LNCaP clone FGC (cell line): Measurements from ENCODE around the gene ACVR1B.
A peak's percentile ranks its signal among the peaks of the same experiment; 100 is the strongest.

ENCODE experiments used
- DNase-seq: peaks from one replicate; pipeline ENCODE4 v3.0.0-alpha.2; 2011; ENCODE audit warnings: low read depth
- H3K4me3 ChIP-seq: 2 replicates; pipeline ENCODE4 v1.5.1; 2011; ENCODE audit warnings: mild to moderate bottlenecking, low read depth, low read length, control low read depth
- TF ChIP-seq, protein P1 (sequence below): IDR thresholded peaks from 2 replicates; pipeline ENCODE4 v1.5.1; 2012; ENCODE audit warnings: mild to moderate bottlenecking; ENCODE audit not compliant: control insufficient read depth, insufficient read depth; ENCODE audit errors: extremely low read depth

The ACVR1B gene

DNA sequence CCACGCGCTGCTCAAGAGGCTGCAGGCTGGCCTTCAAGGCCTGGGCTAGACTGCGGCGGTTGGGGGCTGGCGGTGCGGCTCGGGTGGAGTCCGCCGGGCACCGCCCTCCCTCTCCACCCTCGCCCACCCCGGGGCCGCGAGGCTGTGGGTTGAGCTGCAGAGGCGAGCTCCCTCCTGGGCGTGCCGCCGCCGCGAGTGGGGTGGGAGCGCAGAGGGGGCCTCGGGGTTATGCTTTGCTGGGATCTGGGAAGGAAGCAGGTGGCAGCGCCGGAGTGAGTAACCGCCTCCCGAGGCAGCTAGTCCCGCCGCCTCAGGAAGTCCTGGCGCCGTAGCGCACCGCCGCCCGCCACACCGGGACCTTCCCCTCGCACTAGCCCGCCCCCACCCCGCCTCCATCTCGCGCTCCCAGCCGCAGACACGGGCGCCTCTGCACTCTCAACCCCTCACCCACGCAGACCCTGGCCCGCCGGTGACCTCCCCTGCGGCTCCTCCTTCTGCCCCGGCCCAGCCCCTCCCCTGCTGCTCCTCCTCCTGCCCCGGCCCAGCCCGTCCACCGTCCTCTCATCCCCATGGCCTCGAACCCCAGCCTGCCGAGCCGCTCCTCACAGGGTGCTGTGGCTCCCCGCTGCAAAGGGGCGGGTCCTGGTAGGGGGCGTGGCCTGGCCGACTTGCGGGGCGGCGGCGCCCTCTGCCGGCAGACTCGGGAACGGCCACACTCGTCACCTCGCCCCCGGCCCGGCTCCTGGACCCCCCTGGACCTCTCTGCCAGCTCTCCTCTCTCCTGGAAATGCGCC is 71.9 kb downstream of the ACVR1B start:
- H3K4me3 ChIP-seq: peak overlapping the region; percentile 51
- TF ChIP-seq, protein P1, sequence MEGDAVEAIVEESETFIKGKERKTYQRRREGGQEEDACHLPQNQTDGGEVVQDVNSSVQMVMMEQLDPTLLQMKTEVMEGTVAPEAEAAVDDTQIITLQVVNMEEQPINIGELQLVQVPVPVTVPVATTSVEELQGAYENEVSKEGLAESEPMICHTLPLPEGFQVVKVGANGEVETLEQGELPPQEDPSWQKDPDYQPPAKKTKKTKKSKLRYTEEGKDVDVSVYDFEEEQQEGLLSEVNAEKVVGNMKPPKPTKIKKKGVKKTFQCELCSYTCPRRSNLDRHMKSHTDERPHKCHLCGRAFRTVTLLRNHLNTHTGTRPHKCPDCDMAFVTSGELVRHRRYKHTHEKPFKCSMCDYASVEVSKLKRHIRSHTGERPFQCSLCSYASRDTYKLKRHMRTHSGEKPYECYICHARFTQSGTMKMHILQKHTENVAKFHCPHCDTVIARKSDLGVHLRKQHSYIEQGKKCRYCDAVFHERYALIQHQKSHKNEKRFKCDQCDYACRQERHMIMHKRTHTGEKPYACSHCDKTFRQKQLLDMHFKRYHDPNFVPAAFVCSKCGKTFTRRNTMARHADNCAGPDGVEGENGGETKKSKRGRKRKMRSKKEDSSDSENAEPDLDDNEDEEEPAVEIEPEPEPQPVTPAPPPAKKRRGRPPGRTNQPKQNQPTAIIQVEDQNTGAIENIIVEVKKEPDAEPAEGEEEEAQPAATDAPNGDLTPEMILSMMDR: peak; percentile 95
- no peak for DNase-seq

DNA sequence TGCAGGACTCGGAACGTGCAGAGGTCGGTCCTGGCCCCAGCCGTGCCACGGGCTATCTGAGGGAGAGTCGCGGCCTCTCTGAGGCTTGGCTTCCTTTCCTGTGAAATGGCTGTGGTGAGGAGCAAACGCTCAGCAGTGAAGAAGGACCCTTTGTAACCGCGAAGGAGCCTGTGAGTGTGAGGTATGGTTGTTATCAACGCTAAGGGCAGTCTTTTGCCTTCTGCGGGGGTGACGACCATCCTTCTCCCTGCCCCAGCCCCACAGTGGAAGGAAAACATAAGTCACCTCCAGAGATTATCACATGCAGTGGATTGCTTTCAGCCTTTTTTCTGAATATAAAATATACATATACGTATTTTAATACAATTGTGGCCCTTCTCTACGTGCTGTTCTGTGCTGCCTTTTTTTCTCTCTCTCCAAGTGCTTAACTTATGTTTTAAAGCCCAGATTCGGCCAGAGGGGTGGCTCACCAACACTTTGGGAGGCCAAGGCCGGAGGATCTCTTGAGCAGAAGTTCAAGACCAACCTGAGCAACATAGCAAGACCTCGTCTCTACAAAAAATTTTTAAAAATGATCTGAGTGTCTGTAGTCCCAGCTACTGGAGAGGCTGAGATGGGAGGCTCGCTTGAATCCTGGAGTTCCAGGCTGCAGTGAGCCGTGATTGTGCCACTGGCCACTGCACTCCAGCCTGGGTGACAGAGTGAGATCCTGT is 72.6 kb downstream of the ACVR1B start:
- H3K4me3 ChIP-seq: peak overlapping the region; percentile 51
- no peak for DNase-seq
- TF ChIP-seq, protein P1: no peak

DNA sequence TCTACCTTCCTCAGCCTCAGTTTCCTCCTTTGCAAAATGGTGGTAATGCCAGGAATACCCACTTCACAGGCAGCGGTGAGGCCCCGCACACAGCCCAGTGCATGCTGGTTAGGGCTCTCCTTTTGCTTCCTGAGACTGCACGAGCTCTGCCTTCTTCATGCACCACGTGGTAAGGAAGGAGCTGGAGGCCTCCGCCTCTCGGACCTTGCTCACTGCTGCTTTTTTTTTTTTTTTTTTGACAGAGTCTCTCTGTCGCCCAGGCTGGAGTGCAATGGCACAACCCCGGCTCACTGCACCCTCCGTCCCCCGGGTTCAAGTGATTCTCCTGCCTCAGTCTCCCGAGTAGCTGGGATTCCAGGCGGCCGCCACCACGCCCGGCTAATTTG is 73.3 kb downstream of the ACVR1B start:
- H3K4me3 ChIP-seq: no peak overlapping the region
- no peak for DNase-seq
- TF ChIP-seq, protein P1: no peak

DNA sequence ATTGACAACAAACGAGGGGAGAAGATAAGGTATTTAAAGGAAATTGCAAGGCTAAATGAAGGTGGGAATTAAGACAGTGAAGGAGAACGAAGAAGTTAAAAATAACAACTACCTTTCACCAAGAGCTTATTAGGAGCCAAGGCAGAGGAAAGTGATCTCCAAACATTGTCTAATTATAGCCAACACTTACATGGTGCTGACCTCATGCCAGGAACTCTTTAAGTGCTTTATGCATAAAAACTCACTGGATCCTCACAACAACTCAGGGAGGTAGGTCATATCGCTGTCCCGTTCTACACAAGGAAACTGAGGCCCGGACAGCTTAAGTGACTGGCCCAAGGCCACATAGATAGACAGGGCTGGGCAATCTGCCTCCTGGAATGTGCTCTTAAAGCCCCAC is 74.8 kb downstream of the ACVR1B start:
- no peak overlapping the region for H3K4me3 ChIP-seq
- no peak for DNase-seq
- TF ChIP-seq, protein P1: no peak

DNA sequence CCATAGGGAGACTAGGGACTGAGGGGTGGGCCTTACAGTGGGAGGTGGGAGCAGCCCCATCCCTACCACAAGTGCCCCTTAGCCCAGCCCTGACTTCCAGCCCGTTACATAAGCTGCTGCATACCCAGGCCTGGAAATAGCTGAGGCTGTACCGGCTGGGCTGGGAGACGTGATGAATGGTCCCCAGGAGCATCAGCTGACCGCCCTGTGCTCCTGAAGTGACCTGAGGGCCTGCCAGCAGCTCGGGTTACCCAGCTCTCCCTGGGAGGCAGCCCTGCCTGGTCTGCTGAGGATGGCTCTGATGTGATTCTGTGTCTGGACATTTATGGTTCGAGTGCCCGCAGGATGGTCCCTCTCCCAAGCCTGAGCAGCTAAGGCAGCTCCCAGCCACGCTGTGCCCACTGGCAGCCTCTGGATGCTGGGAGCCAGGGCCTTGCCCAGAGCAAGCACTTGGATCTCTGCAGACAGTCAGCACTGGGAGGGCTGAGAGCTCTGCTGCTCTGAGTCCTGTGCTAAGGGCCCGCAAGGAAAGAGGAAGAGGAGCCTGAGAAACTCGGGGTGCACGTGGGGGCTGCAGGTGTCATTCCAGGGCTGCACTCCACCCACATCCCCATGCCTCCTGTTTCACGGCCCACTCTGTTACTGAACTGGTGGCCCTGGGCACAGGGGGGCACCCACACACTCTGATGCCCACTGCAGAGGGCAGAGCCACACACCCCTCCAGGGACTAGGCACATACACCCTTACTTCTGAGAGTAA is 75.8 kb downstream of the ACVR1B start:
- H3K4me3 ChIP-seq: no peak overlapping the region
- TF ChIP-seq, protein P1: no peak
- no peak for DNase-seq

DNA sequence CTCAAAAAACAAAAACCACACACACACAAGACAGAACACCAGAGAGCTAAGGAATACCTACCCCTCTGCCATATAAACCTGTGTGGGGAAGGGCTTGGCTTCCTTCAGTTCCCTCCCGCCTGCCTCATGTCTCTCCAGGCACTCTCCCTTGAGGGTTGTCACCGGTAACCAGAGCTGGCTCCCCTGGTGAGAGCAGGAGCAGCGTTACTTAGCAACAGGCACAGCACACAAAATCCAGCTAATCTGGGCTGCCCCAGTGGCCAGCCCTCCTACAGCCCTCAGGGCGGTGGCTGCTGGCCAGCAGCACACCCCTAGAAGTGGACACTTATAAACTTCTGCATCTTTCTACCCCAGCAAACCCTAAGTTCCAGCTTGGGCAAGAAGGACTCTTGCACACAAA is 78.2 kb downstream of the ACVR1B start:
- H3K4me3 ChIP-seq: no peak overlapping the region
- DNase-seq: no peak
- TF ChIP-seq, protein P1: no peak
